T47D (cell line): ENCODE measurements around the gene ZNF280B.
"Not testable (repeated sequence)": the region's sequence is repeated elsewhere in the genome, so short reads cannot be mapped to it uniquely, and the experiment has no call there.

ENCODE experiments used
- DNase-seq, 2 experiments: peaks; one replicate each; pipeline versions ENCODE4 v3.0.0 to v3.0.0-alpha.2; 2011 to 2012; ENCODE audit warnings: low read depth in 1 of 2, low spot score in 1 of 2
- JUND ChIP-seq: IDR thresholded peaks from 2 replicates; pipeline ENCODE4 v1.6.1; 2012; ENCODE audit warnings: low read depth
- in situ Hi-C: cut with HindIII; loops from 2 replicates; pipeline ENCODE4 v1.10.0; 2016; ENCODE audit warnings: low sequenced_read_pairs, low pct_unique_long_range_greater_than_20kb

Gene ZNF280B

GRCh38 chr22:22547692-22548300 is 39.3 kb upstream of the ZNF280B start:
- in situ Hi-C loops = no loop called here
- no peak for DNase-seq
- TF ChIP-seq JUND = no peak

GRCh38 chr22:22547226-22547625 is 38.7 kb upstream of the ZNF280B start:
- no peak for TF ChIP-seq JUND

GRCh38 chr22:22546490-22546889 is 37.9 kb upstream of the ZNF280B start:
- in situ Hi-C loops = no loop called here
- no peak for TF ChIP-seq JUND
- DNase-seq = no peak

More at GRCh38 chr22:22547226-22547625, 38.7 kb upstream of the ZNF280B start:
- no peak for DNase-seq
- in situ Hi-C loops = no loop called here

- TF ChIP-seq JUND = no peak
- in situ Hi-C loops = no loop called here
- no peak for DNase-seq
Observed at GRCh38 chr22:22545084-22545483, 36.5 kb upstream of the ZNF280B start.

GRCh38 chr22:22538226-22538989 is 29.9 kb upstream of the ZNF280B start:
- in situ Hi-C loops = no loop called here
- no peak for DNase-seq
- no peak for TF ChIP-seq JUND

- TF ChIP-seq JUND = no peak
- in situ Hi-C loops = no loop called here
Observed at GRCh38 chr22:22536916-22537315, 28.4 kb upstream of the ZNF280B start.

GRCh38 chr22:22536515-22536914 is 28.0 kb upstream of the ZNF280B start:
- TF ChIP-seq JUND = no peak
- no peak for DNase-seq
- in situ Hi-C loops = no loop called here

More at GRCh38 chr22:22536916-22537315, 28.4 kb upstream of the ZNF280B start:
- DNase-seq = no peak

- in situ Hi-C loops = no loop called here
- TF ChIP-seq JUND = no peak
- DNase-seq = no peak
Observed at GRCh38 chr22:22535662-22536061, 27.1 kb upstream of the ZNF280B start.

GRCh38 chr22:22534604-22535415 is 26.3 kb upstream of the ZNF280B start:
- TF ChIP-seq JUND = no peak
- in situ Hi-C loops = no loop called here
- no peak for DNase-seq

- in situ Hi-C loops = no loop called here
- no peak for DNase-seq
- no peak for TF ChIP-seq JUND
Observed at GRCh38 chr22:22533863-22534262, 25.3 kb upstream of the ZNF280B start.

GRCh38 chr22:22533417-22533816 is 24.9 kb upstream of the ZNF280B start:
- DNase-seq = no peak
- in situ Hi-C loops = no loop called here
- no peak for TF ChIP-seq JUND

- DNase-seq, in situ Hi-C loops: not testable (repeated sequence)
Observed at GRCh38 chr22:22532547-22533071, 24.1 kb upstream of the ZNF280B start.
